ENCODE data around the gene CYTH2.

CYTH2 gene

DNA sequence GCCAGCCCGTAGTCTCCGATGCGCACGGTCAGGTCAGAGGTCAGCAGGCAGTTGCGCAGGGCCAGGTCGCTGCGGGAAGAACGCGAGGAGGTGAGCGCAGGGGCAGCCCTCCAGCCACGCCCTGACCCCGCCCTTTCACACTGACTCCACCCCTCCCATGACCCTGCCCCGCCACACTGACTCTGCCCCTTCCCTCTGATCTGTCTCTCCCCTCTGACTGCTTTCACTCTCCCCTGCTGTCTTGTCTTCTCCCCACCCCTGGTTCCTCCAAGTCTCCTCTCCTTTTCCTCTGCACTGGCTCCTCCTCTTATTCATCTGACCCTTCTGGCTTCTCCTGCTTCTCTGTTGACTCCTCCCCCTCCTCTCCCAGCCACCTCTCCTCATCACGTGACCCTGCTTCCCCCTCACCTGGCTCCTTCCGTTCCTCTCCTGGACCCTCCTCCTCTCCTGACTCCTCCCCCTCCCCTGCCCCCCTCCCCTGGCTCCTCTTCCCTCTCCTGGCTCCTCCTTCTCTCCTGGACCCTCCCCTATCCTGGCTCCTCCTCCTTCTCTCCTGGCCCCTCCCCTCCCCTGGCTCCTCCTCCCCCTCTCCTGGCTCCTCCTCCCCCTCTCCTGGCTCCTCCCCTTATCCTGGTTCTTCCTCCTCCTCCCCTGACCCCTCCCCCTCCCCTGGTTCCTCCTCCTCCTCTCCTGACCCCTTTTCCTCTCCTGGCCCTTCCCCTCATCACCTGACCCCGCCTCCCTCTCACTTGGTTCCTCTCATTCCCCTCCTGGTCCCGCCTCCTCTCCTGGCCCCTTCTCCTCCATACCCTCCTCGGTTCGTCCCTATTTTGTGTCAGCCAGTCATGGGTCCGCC lies 32.6 kb downstream of the CYTH2 start (continued):
- TF ChIP-seq ZNF561 (tag by site-specific recombination; IDR thresholded peaks at IDR 0.05; ENCODE audit: borderline replicate concordance) (no peak), ZNF239 (tag by site-specific recombination; IDR thresholded peaks at IDR 0.05) (no peak), ZNF510 (tag by site-specific recombination; IDR thresholded peaks at IDR 0.05; ENCODE audit: insufficient replicate concordance) (no peak), ZFP41 (tag by site-specific recombination; IDR thresholded peaks at IDR 0.05; ENCODE audit: borderline replicate concordance) (no peak), ZNF223 (tag by site-specific recombination; IDR thresholded peaks at IDR 0.05) (no peak), PRDM4 (tag by site-specific recombination; IDR thresholded peaks at IDR 0.05) (no peak), ZBTB1 (tag by site-specific recombination; IDR thresholded peaks at IDR 0.05) (no peak), ZNF10 (tag by site-specific recombination; IDR thresholded peaks at IDR 0.05) (peak; percentile 59; the same call in 1 of the 2 replicates), ZNF341 (tag by site-specific recombination; IDR thresholded peaks at IDR 0.05; ENCODE audit: low read depth) (peak; percentile 68), SP2 (tag by site-specific recombination; IDR thresholded peaks at IDR 0.05) (peak; percentile 89), ZNF138 (tag by site-specific recombination; IDR thresholded peaks at IDR 0.05; ENCODE audit: borderline replicate concordance) (no peak), ZSCAN30 (tag by site-specific recombination; IDR thresholded peaks at IDR 0.05) (no peak), ZBTB20 (tag by site-specific recombination; IDR thresholded peaks at IDR 0.05) (no peak; the same call in 1 of the 2 replicates), GFI1B (tag by site-specific recombination; IDR thresholded peaks at IDR 0.05) (no peak), ZBTB48 (tag by site-specific recombination; IDR thresholded peaks at IDR 0.05) (no peak), ZNF148 (tag by site-specific recombination; IDR thresholded peaks at IDR 0.05; ENCODE audit: borderline replicate concordance) (no peak), ZBTB21 (tag by site-specific recombination; IDR thresholded peaks at IDR 0.05) (0 out of 2 replicates have a peak, but pooled peaks have one; percentile 31), ZBTB17 (tag by site-specific recombination; IDR thresholded peaks at IDR 0.05) (peak; percentile 84), REPIN1 (tag by site-specific recombination; IDR thresholded peaks at IDR 0.05; ENCODE audit: low read depth) (no peak), ZNF416 (tag by site-specific recombination; IDR thresholded peaks at IDR 0.05) (no peak), ZNF555 (tag by site-specific recombination; conservative IDR thresholded peaks at IDR 0.05) (no peak), ZNF677 (tag by site-specific recombination; IDR thresholded peaks at IDR 0.05) (no peak), INSM2 (tag by site-specific recombination; IDR thresholded peaks at IDR 0.05) (no peak), ZNF24 (tag by site-specific recombination; IDR thresholded peaks at IDR 0.05) (no peak; the same call in 1 of the 2 replicates), ZNF433 (tag by site-specific recombination; IDR thresholded peaks at IDR 0.05; ENCODE audit: low read depth) (no peak), ZNF629 (tag by site-specific recombination; IDR thresholded peaks at IDR 0.05) (no peak), HOXA7 (CRISPR knock-in tag; IDR thresholded peaks at IDR 0.05; ENCODE audit: borderline replicate concordance) (no peak), ZSCAN5A (tag by site-specific recombination; IDR thresholded peaks at IDR 0.05) (no peak)
- TF ChIP-seq, protein P1, sequence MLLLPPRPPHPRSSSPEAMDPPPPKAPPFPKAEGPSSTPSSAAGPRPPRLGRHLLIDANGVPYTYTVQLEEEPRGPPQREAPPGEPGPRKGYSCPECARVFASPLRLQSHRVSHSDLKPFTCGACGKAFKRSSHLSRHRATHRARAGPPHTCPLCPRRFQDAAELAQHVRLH (tag by site-specific recombination; IDR thresholded peaks at IDR 0.05), result no peak
- TF ChIP-seq, protein P2, sequence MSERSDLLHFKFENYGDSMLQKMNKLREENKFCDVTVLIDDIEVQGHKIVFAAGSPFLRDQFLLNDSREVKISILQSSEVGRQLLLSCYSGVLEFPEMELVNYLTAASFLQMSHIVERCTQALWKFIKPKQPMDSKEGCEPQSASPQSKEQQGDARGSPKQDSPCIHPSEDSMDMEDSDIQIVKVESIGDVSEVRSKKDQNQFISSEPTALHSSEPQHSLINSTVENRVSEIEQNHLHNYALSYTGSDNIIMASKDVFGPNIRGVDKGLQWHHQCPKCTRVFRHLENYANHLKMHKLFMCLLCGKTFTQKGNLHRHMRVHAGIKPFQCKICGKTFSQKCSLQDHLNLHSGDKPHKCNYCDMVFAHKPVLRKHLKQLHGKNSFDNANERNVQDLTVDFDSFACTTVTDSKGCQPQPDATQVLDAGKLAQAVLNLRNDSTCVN (tag by site-specific recombination; optimal IDR thresholded peaks at IDR 0.05), result no peak

All from HEK293 (cell line).